ENCODE results near the gene XYLT1.

XYLT1 gene

GRCh38 chr16:17356243-17356933 is 114.4 kb downstream of the XYLT1 start:
- CTCF ChIA-PET = no interaction called here
- no peak for TF ChIP-seq CTCF (conservative IDR thresholded peaks at IDR 0.05; ENCODE audit: low read depth)
- H3K27ac ChIP-seq = no peak overlapping the region
- POLR2A ChIA-PET (ENCODE audit: low non-redundant PET) = no interaction called here
- no peak for DNase-seq (ENCODE audit: low spot score)

- no peak for DNase-seq (ENCODE audit: low spot score)
- ChIA-PET CTCF (interaction anchor here (0.6 kb wide), 1 partner anchor 256 kb away, joined by 3 read pairs; no protein-coding TSS in a partner anchor), POLR2A (ENCODE audit: low non-redundant PET) (no interaction called here)
- TF ChIP-seq CTCF (conservative IDR thresholded peaks at IDR 0.05; ENCODE audit: low read depth) = no peak
- no peak overlapping the region for H3K27ac ChIP-seq
Measured at GRCh38 chr16:17354685-17355084, 116.1 kb downstream of the XYLT1 start.

GRCh38 chr16:17354141-17354601 is 116.6 kb downstream of the XYLT1 start:
- ChIA-PET POLR2A (ENCODE audit: low non-redundant PET) (no interaction called here), CTCF (interaction anchor here (0.6 kb wide), 1 partner anchor 256 kb away, joined by 3 read pairs; no protein-coding TSS in a partner anchor)
- no peak for DNase-seq (ENCODE audit: low spot score)
- no peak overlapping the region for H3K27ac ChIP-seq
- TF ChIP-seq CTCF (conservative IDR thresholded peaks at IDR 0.05; ENCODE audit: low read depth) = no peak

- DNase-seq (ENCODE audit: low spot score) = no peak
- TF ChIP-seq CTCF (conservative IDR thresholded peaks at IDR 0.05; ENCODE audit: low read depth) = no peak
- CTCF ChIA-PET = no interaction called here
- POLR2A ChIA-PET (ENCODE audit: low non-redundant PET) = no interaction called here
- no peak overlapping the region for H3K27ac ChIP-seq
Measured at GRCh38 chr16:17353561-17353960, 117.2 kb downstream of the XYLT1 start.

- H3K27ac ChIP-seq = no peak overlapping the region
- DNase-seq (ENCODE audit: low spot score) = no peak
- ChIA-PET CTCF (no interaction called here), POLR2A (ENCODE audit: low non-redundant PET) (no interaction called here)
- TF ChIP-seq CTCF (conservative IDR thresholded peaks at IDR 0.05; ENCODE audit: low read depth) = no peak
Measured at GRCh38 chr16:17351441-17352035, 119.2 kb downstream of the XYLT1 start.

- ChIA-PET CTCF (no interaction called here), POLR2A (ENCODE audit: low non-redundant PET) (no interaction called here)
- no peak for TF ChIP-seq CTCF (conservative IDR thresholded peaks at IDR 0.05; ENCODE audit: low read depth)
- DNase-seq (ENCODE audit: low spot score) = no peak
- no peak overlapping the region for H3K27ac ChIP-seq
Measured at GRCh38 chr16:17350207-17350606, 120.6 kb downstream of the XYLT1 start.
